OCI-LY7 (cell line): ENCODE measurements around the gene ZNF75A. TPM values are rescaled to one million over a fixed set of nuclear protein-coding genes. Genes with fewer than 3 reads are reported as not detected.
A peak's percentile ranks its signal among the peaks of the same experiment; 100 is the strongest.

ENCODE experiments used
- BruUV-seq: library from RNA; stranded (reverse); fragments of 400-500 nt; replicated peaks from 2 replicates; lab custom pipeline; 2021; lab: Mats Ljungman, UMichigan
- CTCF ChIA-PET: fragments of 300-600 bp; sonication (Branson Sonifier 250); formaldehyde crosslinking; loops from one replicate; lab custom pipeline; 2022; ENCODE audit warnings: antibody characterized with exemption; ENCODE audit not compliant: unreplicated experiment; lab: Charles Lee
- POLR2A ChIA-PET: fragments of 300-600 bp; sonication (Branson Sonifier 250); formaldehyde crosslinking; loops from one replicate; lab custom pipeline; 2022; ENCODE audit warnings: antibody characterized with exemption; lab: Charles Lee
- DNase-seq: peaks from one replicate; pipeline ENCODE4 v3.0.0-alpha.2; 2015; ENCODE audit warnings: low spot score
- H2AFZ ChIP-seq: fragments of 200-600 bp; sonication (generic), shearing (Covaris generic); 2 replicates; pipeline ENCODE4 v1.6.1; 2014; ENCODE audit warnings: mild to moderate bottlenecking, antibody characterized with exemption, low read length, moderate library complexity
- H3K27ac ChIP-seq: fragments of 200-600 bp; sonication (generic); 2 replicates; pipeline ENCODE4 v1.5.1; 2014; ENCODE audit warnings: mixed run types, low read depth, mild to moderate bottlenecking, moderate library complexity, low read length, inconsistent platforms; ENCODE audit not compliant: poor library complexity, severe bottlenecking
- H3K36me3 ChIP-seq: fragments of 200-600 bp; sonication (generic); 2 replicates; pipeline ENCODE4 v1.6.1; 2014; ENCODE audit warnings: mild to moderate bottlenecking, antibody characterized with exemption, low read length, moderate library complexity, mixed read lengths; ENCODE audit not compliant: insufficient read depth
- H3K4me1 ChIP-seq: fragments of 200-600 bp; sonication (generic); 2 replicates; pipeline ENCODE4 v1.5.1; 2014; ENCODE audit warnings: mild to moderate bottlenecking, low read length; ENCODE audit not compliant: insufficient read depth, poor library complexity, severe bottlenecking
- H3K4me2 ChIP-seq: fragments of 200-600 bp; sonication (generic); 2 replicates; pipeline ENCODE4 v1.6.1; 2014; ENCODE audit warnings: mild to moderate bottlenecking, low read length
- H3K4me3 ChIP-seq: fragments of 200-600 bp; sonication (generic); 2 replicates; pipeline ENCODE4 v1.5.1; 2014; ENCODE audit warnings: mild to moderate bottlenecking, low read depth, low read length; ENCODE audit not compliant: poor library complexity, severe bottlenecking
- H3K79me2 ChIP-seq: fragments of 200-600 bp; sonication (generic); 2 replicates; pipeline ENCODE4 v1.6.1; 2016; ENCODE audit warnings: low read depth, mild to moderate bottlenecking, low read length, moderate library complexity, mixed read lengths; ENCODE audit not compliant: insufficient read depth
- H3K9me2 ChIP-seq: fragments of 200-600 bp; sonication (generic); 2 replicates; pipeline ENCODE4 v1.6.1; 2016; ENCODE audit warnings: mild to moderate bottlenecking, low read length, mixed read lengths; ENCODE audit not compliant: insufficient read depth
- H3K9me3 ChIP-seq: fragments of 200-600 bp; sonication (generic); 2 replicates; pipeline ENCODE4 v1.6.1; 2014; ENCODE audit warnings: mild to moderate bottlenecking, mixed run types, low read length, mixed read lengths
- H4K20me1 ChIP-seq: fragments of 200-600 bp; sonication (generic); 2 replicates; pipeline ENCODE4 v1.6.1; 2014; ENCODE audit warnings: mild to moderate bottlenecking, antibody characterized with exemption, low read length, moderate library complexity, mixed read lengths; ENCODE audit not compliant: insufficient read depth
- CTCF ChIP-seq: fragments of 200-600 bp; sonication (generic); conservative IDR thresholded peaks from 2 replicates; pipeline ENCODE4 v1.5.1; 2014; ENCODE audit warnings: mild to moderate bottlenecking, antibody characterized with exemption, low read length, moderate library complexity, mixed read lengths
- EZH2phosphoT487 ChIP-seq: fragments of 200-600 bp; sonication (generic); IDR thresholded peaks from 2 replicates; pipeline ENCODE4 v1.6.1; 2018; ENCODE audit warnings: low read depth, borderline replicate concordance, mild to moderate bottlenecking, mixed run types, antibody characterized with exemption, low read length, moderate library complexity, mixed read lengths
- intact Hi-C: fragments of 100-400 bp; cut with micrococcal nuclease; formaldehyde crosslinking; loops from one replicate; pipeline ENCODE4 v1.10.0; 2022; ENCODE audit not compliant: unreplicated experiment
- total RNA-seq, 2 experiments: library from RNA; depleted of rRNA in 1 of 2; stranded (reverse); fragments of >200 nt in 1 of 2; shearing (Covaris generic) in 1 of 2; gene quantifications; 2 replicates each; pipeline ENCODE4 v1.2.3, GENCODE V29; 2014 to 2022

The ZNF75A gene
- total RNA-seq, 2 experiments from 2014 or later: 2.6 to 23.0 TPM

- intact Hi-C loops: no loop called here
- DNase-seq: no peak
- Histone ChIP-seq H3K4me1 (peaks cover 7% of the 10 kb centered on the region), H3K4me3 (no peak overlapping the region), H3K9me3 (no peaks in the 10 kb centered on the region), H3K27ac (no peak overlapping the region), H3K9me2 (no peaks in the 10 kb centered on the region), H3K36me3 (no peaks in the 10 kb centered on the region), H3K4me2 (no peak overlapping the region), H4K20me1 (no peaks in the 10 kb centered on the region), H3K79me2 (no peaks in the 10 kb centered on the region), H2AFZ (no peak overlapping the region)
- no TSS peak for BruUV-seq
- CTCF ChIA-PET: no interaction called here
- TF ChIP-seq EZH2phosphoT487: no peak
- POLR2A ChIA-PET: no interaction called here
Measured at GRCh38 chr16:3256866-3257465, 48.3 kb upstream of the ZNF75A start.

DNA sequence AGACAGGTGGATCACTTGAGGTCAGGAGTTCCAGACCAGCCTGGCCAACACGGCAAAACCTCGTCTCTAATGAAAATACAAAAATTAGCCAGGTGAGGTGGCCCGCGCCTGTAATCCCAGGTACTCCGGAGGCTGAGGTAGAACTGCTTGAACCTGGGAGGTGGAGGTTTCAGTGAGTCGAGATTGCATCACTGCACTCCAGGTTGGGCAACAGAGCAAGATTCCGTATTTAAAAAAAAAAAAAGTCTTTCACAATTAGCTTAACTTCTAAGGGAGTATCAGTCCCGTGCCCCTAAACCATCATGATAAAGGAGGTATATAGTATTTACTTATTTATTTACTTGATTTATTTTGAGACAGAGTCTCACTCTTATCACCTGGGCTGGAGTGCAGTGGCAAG, 45.5 kb upstream of the ZNF75A start:
- intact Hi-C loops: loop anchor here (10.0 kb wide), 1 partner anchor 105 kb away; no protein-coding TSS in a partner anchor
- H2AFZ ChIP-seq: no peak overlapping the region

GRCh38 chr16:3262517-3262916, 42.8 kb upstream of the ZNF75A start:
- intact Hi-C loops: loop anchor here (10.0 kb wide), 1 partner anchor 108 kb away; no protein-coding TSS in a partner anchor
- ChIA-PET CTCF (no interaction called here), POLR2A (interaction anchor here (0.6 kb wide), 1 partner anchor 39 kb away, joined by 4 read pairs; no protein-coding TSS in a partner anchor)

More for the DNA sequence above, 45.5 kb upstream of the ZNF75A start:
- Histone ChIP-seq H3K27ac (no peak overlapping the region), H3K9me2 (no peaks in the 10 kb centered on the region), H3K79me2 (no peaks in the 10 kb centered on the region), H3K36me3 (no peaks in the 10 kb centered on the region), H3K4me1 (peaks cover 19% of the 10 kb centered on the region), H3K9me3 (no peaks in the 10 kb centered on the region), H3K4me3 (no peak overlapping the region), H4K20me1 (no peaks in the 10 kb centered on the region), H3K4me2 (no peak overlapping the region)
- no peak for DNase-seq
- TF ChIP-seq CTCF (no peak), EZH2phosphoT487 (no peak)
- BruUV-seq: no TSS peak
- CTCF ChIA-PET: no interaction called here
- POLR2A ChIA-PET: no interaction called here

More at GRCh38 chr16:3262517-3262916, 42.8 kb upstream of the ZNF75A start:
- no peak for DNase-seq
- Histone ChIP-seq H3K4me3 (no peak overlapping the region), H3K9me2 (no peaks in the 10 kb centered on the region), H3K4me1 (peaks cover 24% of the 10 kb centered on the region), H3K36me3 (no peaks in the 10 kb centered on the region), H3K27ac (no peak overlapping the region), H2AFZ (no peak overlapping the region), H3K79me2 (peaks cover 4% of the 10 kb centered on the region; the same call in 1 of the 2 replicates), H3K9me3 (no peaks in the 10 kb centered on the region), H3K4me2 (peak overlapping the region; percentile 76), H4K20me1 (no peaks in the 10 kb centered on the region)
- TF ChIP-seq CTCF (no peak), EZH2phosphoT487 (no peak)
- no TSS peak for BruUV-seq
